Ovary (tissue), 9 donors: ENCODE measurements around the gene CCDC60. TPM values are rescaled to one million over a fixed set of nuclear protein-coding genes. Genes with fewer than 3 reads are reported as not detected.

ENCODE experiments used
- DNase-seq, 5 donors: peaks; one replicate each; pipeline ENCODE4 v3.0.0-alpha.2; 2019 to 2020
- H3K27ac ChIP-seq, 2 donors: fragments of 200-600 bp; one replicate each; pipeline versions ENCODE4 v1.5.1 to v1.8.0; 2019 to 2022
- H3K27me3 ChIP-seq: fragments of 200-600 bp; one replicate; pipeline ENCODE4 v1.8.0; 2022
- H3K36me3 ChIP-seq: fragments of 200-600 bp; sonication (generic); one replicate; pipeline ENCODE4 v1.5.1; 2019
- H3K4me1 ChIP-seq: one replicate; pipeline ENCODE4 v1.8.1; 2013; ENCODE audit warnings: mild to moderate bottlenecking, moderate library complexity; ENCODE audit not compliant: insufficient read depth
- H3K4me3 ChIP-seq: fragments of 200-600 bp; sonication (generic); one replicate; pipeline ENCODE4 v1.5.1; 2017
- H3K9me3 ChIP-seq, 2 donors: fragments of 200-600 bp in 1 of 2; sonication (generic) in 1 of 2; one replicate each; pipeline versions ENCODE4 v1.5.1 to v1.8.1; 2013 to 2019; ENCODE audit warnings: mild to moderate bottlenecking in 1 of 2, moderate library complexity in 1 of 2
- CTCF ChIP-seq, 3 donors: fragments of 450-650 bp in 2 of 3; fragments of 200-600 bp in 1 of 3; IDR thresholded peaks; one replicate each; pipeline versions ENCODE4 v1.5.1 to v1.8.0; 2016 to 2022; ENCODE audit warnings: antibody characterized with exemption in 3 of 3, mild to moderate bottlenecking in 1 of 3
- EP300 ChIP-seq: sonication (generic); formaldehyde crosslinking; IDR thresholded peaks from one replicate; pipeline ENCODE4 v1.6.1; 2017; ENCODE audit warnings: antibody characterized with exemption
- POLR2A ChIP-seq: fragments of 450-650 bp; IDR thresholded peaks from one replicate; pipeline ENCODE4 v1.6.1; 2017; ENCODE audit warnings: antibody characterized with exemption, mild to moderate bottlenecking, moderate library complexity
- WGBS, 3 donors: extraction: QIAGEN DNeasy Blood & Tissue Kit in 1 of 3; methylation state at CpG; one replicate each; pipeline versions ENCODE4 v1.1.5 to v1.1.7; 2013 to 2017; 5-methylcytosine and 5-hydroxymethylcytosine counted together
- intact Hi-C, 4 donors: fragments of 100-400 bp; cut with DNase I; formaldehyde crosslinking; loops; one replicate each; pipeline versions ENCODE4 v1.11.0 to v1.15.1; 2022 to 2023
- polyA plus RNA-seq, 2 donors: library from polyadenylated mRNA; stranded (reverse); fragments of 200-250 nt in 1 of 2; fragments of 350-450 nt in 1 of 2; fragmentation: Illumina TruSeq in 1 of 2; extraction: RNeasy Lipid Tissue Mini Kit (QIAGEN cat#74804) in 1 of 2; gene quantifications; one replicate each; pipeline ENCODE4 v1.2.3, GENCODE V29; 2013 to 2014
- total RNA-seq, 7 donors: library from RNA; depleted of rRNA in 2 of 7; stranded (reverse); fragments of >200 nt in 2 of 7; fragmentation: NEBNext Ultra II Directional in 3 of 7; extraction: Animal tissue kit (Norgen Biotek cat#: 25700) in 3 of 7; gene quantifications; one replicate each; pipeline versions ENCODE4 v1.1.0 to v1.2.4, GENCODE V29; 2016 to 2023
- donor health status: DM: no; HTN: no; CAD: no; lungs with moderate emphysema.
- donor health status: DM: no; HTN: no; CAD: no.
- donor health status: Bipolar disorder and iron deficiency.
- donor health status: DM: yes; HTN: yes; CAD: no.
- donor health status: DM: no; HTN: no; CAD: no.
- donor health status: DM: yes; HTN: yes; CAD: no.

The CCDC60 gene
- total and polyA plus RNA-seq, 9 donors = 0.32 to 9.1 (median 0.59) TPM; not detected in 3

DNA sequence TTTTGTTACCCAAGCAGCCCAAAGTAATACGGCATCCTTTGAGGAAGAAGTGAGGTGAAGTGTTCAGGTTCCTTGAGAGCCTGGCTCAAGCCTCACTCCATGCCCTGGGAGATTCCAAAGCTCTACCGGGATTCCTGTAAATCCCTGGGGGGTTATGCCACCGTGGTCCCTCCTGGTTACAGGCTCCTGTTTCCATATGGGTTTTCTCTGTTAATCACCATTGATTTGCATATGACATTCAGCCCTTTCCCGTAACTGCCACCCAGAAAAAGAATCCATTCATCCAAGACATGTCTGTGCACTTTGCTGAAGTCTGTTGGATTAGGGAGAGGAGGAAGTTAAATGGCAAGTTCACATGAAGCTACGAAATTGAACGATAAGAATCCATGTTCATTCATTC lies 27.9 kb upstream of the CCDC60 start:
- WGBS, 3 donors = 86 to 89% (median 88%) methylated on average over 6 of the region's 6 CpGs
- TF ChIP-seq POLR2A = no peak
- no peak for TF ChIP-seq EP300
- no peak for TF ChIP-seq CTCF (IDR thresholded peaks at IDR 0.05)
- DNase-seq = no peak
- no peak overlapping the region for H3K27ac ChIP-seq
- H3K4me3 ChIP-seq = no peak overlapping the region
- intact Hi-C loops = no loop called here
- H3K27me3 ChIP-seq = no peaks in the 10 kb centered on the region
- H3K9me3 ChIP-seq = no peaks in the 10 kb centered on the region
- no peaks in the 10 kb centered on the region for H3K4me1 ChIP-seq
- H3K36me3 ChIP-seq = no peaks in the 10 kb centered on the region

DNA sequence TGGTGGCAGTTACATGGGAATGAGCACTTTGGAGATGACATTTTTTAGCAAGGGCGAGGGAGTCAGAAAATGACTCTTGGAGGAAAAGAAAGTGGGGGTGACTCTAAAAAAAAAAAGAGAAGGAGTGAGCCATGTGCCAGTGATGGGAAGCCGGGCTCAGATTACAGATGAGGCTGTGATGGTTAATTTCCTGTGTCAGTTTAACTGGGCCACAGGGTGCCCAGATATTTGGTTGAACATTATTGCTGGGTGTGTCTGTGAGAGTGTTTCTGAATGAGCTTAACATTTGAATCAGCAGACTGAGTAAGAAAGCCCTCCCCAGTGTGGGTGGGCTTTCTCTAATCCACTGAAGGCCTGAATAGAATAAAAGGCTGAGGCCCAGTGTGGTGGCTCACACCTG lies 26.8 kb upstream of the CCDC60 start:
- TF ChIP-seq CTCF (IDR thresholded peaks at IDR 0.05) = no peak
- TF ChIP-seq POLR2A = no peak
- no peak for TF ChIP-seq EP300
- H3K27ac ChIP-seq = no peak overlapping the region
- no peak for DNase-seq
- no peaks in the 10 kb centered on the region for H3K4me1 ChIP-seq
- no peaks in the 10 kb centered on the region for H3K9me3 ChIP-seq
- intact Hi-C loops = no loop called here
- no peaks in the 10 kb centered on the region for H3K36me3 ChIP-seq
- no peaks in the 10 kb centered on the region for H3K27me3 ChIP-seq
- H3K4me3 ChIP-seq = no peak overlapping the region
- 86 to 90% (median 90%) methylated on average over 2 of the region's 2 CpGs for WGBS, 3 donors

DNA sequence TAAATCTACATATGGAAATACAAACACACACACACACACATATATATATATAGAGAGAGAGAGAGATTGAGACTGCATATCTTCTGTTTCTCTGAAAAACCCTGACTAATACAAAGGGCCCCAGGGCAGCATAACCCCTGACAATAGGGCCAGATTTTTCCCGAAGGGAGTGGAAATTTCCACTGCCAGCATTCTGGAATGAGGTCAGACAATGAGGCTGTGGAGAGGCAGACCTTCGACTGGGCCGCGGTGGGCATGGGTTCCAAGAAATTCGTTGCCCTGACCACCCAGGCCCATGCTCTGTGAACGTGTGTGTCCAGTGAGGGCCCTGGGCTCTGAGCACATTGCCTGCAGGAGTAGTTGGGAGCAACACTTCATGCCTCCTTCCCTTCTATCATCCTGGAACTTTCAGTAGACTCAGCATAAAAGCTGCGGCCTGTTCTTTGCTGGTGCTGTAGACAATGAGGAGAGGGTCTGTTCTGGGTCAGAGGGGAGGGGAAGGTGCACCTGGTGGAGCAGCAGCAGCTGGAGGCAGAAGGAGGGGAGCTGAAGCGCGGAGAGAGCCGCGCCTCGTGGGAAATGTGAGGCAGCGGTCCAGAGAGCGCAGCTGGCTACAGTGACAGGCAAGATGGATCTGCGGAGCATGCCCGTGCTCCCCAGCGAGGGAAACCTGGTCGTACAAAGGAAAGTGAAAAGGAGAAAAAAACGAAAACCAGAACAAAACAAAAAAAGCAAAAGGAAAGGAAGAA lies 25.6 kb upstream of the CCDC60 start:
- H3K4me3 ChIP-seq = no peak overlapping the region
- no peaks in the 10 kb centered on the region for H3K4me1 ChIP-seq
- 18 to 20% (median 20%) methylated on average over 19 of the region's 19 CpGs for whole genome bisulfite sequencing, 3 donors
- intact Hi-C loops = no loop called here
- peak in 1 of 5 donors; percentile 13 for DNase-seq
- no peaks in the 10 kb centered on the region for H3K9me3 ChIP-seq
- TF ChIP-seq CTCF (IDR thresholded peaks at IDR 0.05) = no peak
- TF ChIP-seq POLR2A = no peak
- no peak for TF ChIP-seq EP300
- no peaks in the 10 kb centered on the region for H3K27me3 ChIP-seq
- no peak overlapping the region for H3K27ac ChIP-seq
- H3K36me3 ChIP-seq = no peaks in the 10 kb centered on the region

GRCh38 chr12:119311878-119312277 lies 22.7 kb upstream of the CCDC60 start:
- intact Hi-C loops = no loop called here
- H3K4me3 ChIP-seq = no peak overlapping the region
- WGBS, 3 donors = 51 to 77% (median 67%) methylated on average over 4 of the region's 4 CpGs
- TF ChIP-seq EP300 (no peak), POLR2A (no peak), CTCF (IDR thresholded peaks at IDR 0.05) (no peak)
- no peak for DNase-seq
- no peaks in the 10 kb centered on the region for H3K9me3 ChIP-seq
- no peaks in the 10 kb centered on the region for H3K36me3 ChIP-seq
- no peaks in the 10 kb centered on the region for H3K4me1 ChIP-seq
- H3K27ac ChIP-seq = no peak overlapping the region
- H3K27me3 ChIP-seq = no peaks in the 10 kb centered on the region
